Activated CD8-positive, alpha-beta memory T cell treated with anti-CD3 and anti-CD28 coated beads for 1 hour (primary cell): ENCODE data around the gene TBP.
"Not testable (repeated sequence)": the region's sequence is repeated elsewhere in the genome, so short reads cannot be mapped to it uniquely, and the experiment has no call there.

Experiments
- DNase-seq, 2 donors: peaks; one replicate each; pipeline ENCODE4 v3.0.0-alpha.2; 2020; ENCODE audit warnings: low read depth in 1 of 2; ENCODE audit errors: extremely low read depth in 1 of 2

Gene TBP

DNA sequence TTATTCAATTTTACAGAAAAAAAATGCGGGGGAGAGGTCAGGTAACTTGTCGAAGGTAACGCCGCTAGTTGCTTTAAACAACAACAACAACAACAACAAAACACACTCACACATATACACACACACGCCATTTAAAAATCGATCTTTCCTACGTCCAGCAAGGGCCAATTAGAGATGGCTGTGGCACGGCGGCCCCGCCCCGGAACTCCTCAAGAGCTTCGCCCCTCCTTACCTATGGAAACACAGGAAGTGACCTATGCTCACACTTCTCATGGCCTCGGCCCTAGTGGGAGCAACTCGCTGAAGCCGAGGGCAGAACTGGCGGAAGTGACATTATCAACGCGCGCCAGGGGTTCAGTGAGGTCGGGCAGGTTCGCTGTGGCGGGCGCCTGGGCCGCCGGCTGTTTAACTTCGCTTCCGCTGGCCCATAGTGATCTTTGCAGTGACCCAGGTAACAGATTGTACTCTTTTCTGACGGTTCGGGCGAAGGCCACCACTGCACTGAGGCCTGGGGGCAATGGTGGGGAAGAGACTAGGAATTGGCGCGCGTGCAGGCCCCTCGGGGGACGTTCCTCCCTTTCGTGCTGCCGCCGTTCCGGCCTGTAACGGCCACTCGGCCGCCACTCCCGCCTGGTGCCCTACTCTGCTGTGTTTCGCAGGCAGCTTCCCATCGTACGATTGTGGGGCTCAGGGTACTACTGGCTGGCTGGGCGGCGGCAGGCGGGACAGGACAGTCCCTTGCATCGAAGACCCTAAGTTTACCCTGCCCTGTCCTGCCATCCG lies at the start of gene TBP:
Gene TBP (plus strand): TSS at position 357 of the 783 bp plus-strand sequence. CDS start 2,661 bp downstream, outside the sequence.
- DNase-seq = peak; percentile 93 to 95

GRCh38 chr6:170504479-170504878 lies 49.7 kb upstream of the TBP start:
- no peak for DNase-seq

GRCh38 chr6:170505306-170505705 lies 48.9 kb upstream of the TBP start:
- DNase-seq = no peak

DNA sequence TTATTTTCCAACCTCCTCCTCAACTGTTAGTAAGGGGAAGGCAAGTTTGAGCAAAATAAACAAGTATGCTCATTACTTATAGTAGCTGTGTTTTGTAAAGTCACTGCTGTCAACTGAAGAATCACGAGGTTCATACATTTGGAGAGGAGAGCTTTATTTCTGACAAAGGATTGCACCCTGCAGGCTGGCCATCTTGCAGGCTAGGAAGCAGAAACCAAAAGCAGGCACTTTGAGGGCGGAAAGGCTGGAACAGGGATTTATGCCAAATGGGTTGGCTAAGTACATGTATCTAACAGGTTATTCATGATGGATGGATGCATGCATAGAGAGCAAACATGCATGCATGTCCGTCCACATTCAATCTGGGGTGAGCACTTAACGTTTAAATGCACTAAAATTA lies 47.7 kb upstream of the TBP start:
- DNase-seq = no peak

GRCh38 chr6:170507728-170508127 lies 46.4 kb upstream of the TBP start:
- not testable (repeated sequence) for DNase-seq

- DNase-seq = not testable (repeated sequence)
These were observed 45.9 kb upstream of the TBP start for GRCh38 chr6:170508275-170508674.

- DNase-seq = not testable (repeated sequence)
These were observed 45.1 kb upstream of the TBP start for GRCh38 chr6:170508892-170509722.

DNA sequence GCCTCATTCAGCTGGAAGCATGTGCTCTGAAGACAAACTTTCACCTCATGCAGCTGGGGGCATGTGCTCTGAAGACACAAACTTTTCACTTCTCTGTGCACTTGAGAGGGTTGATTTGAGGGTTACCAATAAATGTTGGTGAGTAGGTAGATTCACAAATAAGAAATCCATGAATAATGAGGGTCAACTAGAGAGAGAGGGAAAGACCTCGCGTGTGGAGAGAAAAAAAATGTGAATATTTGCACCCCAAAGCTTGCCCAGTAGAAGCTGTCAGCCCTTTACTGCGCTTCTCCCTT lies 44.5 kb upstream of the TBP start:
- DNase-seq = no peak

- no peak for DNase-seq
These were observed 43.5 kb upstream of the TBP start for GRCh38 chr6:170510631-170511030.

- DNase-seq = no peak
These were observed 41.9 kb upstream of the TBP start for GRCh38 chr6:170512249-170512648.

DNA sequence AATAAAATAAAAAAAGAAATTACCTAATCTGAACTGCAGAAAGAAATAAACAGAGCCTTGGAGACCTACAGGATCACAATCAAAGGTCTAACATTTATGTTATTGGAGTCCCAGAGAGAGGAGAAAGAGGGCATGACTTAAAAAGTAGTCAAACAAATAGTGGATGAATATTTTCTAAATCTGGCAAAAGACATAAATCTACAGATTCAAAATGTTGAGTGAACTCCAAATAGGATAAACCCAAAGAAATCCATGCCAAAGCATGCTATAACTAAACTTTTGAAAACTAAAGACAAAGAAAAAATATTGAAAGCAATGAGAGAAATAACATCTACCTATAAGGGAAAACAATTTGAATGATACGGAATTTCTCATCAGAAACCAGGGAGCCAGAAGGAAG lies 39.3 kb upstream of the TBP start:
- no peak for DNase-seq

DNA sequence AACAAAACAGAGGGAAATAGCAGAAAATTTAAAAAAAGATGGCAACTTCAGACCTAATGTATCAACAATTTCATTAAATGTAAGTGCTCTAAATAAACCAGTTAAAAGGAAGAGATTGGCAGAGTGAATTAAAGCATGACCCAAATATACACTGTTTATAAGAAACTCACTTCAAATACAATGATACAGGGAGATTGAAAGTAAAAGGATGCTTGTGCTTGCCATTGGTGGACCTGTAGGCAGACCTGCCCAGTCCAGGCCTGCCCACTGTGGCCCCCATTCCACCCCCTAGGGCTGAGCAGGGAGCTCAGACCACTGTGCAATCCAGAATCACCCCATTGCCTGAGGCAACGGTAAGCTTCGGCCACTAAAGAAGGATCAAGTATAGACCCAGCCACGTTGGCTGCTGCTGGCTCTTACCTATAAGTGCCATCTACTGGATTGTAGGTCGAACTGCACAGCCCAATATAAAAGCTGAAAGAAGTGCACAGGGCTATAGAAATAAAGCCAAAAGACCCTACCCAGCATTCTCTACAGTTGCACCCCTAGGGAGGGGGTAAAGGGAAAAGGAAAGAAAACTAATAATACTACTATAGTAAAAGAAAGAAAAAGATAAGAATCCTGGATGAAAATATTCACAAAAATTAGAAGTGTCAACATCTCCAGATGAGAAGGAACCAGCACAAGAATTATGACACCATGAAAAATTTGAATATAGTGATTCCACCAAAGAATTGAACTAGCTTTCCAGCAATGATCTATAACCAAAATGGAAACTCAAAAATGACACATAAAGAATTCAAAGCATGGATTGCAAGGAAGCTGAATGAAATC lies 37.2 kb upstream of the TBP start:
- DNase-seq = no peak

GRCh38 chr6:170522565-170523183 lies 31.5 kb upstream of the TBP start:
- no peak for DNase-seq

GRCh38 chr6:170523256-170524171 lies 30.7 kb upstream of the TBP start:
- DNase-seq = no peak

DNA sequence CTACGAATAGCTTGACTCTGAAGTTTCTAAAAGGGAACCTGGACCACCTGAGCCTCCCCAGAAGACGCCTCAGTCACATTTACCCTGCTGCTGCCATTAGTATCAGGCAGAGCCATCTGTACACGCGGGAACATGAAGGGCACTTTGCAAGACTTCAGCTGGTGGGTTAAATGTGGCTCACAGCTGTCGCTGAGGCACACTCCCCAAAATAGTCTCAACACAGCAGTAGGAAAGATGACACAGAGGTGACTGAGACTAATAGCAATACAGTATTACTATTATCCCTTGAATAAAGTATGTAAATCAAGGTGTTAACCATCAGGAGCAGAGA lies 30.0 kb upstream of the TBP start:
- no peak for DNase-seq

DNA sequence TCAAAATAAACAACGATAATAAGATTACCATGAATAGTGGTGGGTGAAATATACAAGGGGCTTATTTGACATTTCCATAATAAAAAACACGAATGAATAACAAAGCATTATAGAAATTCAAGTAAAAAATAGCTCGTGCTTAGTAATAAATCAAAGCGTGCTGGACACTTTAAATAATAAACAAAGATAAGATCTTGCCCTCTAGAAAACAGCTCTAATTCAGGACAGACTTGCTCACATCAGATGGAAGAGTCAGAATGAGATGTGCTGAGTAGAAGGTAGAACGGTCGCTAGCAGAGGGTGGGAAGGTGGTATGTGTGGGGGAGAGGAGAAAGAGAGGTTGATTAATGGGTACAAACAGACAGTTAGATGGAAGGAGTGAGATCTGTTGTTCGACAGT lies 28.4 kb upstream of the TBP start:
- no peak for DNase-seq

- not testable (repeated sequence) for DNase-seq
These were observed 26.2 kb upstream of the TBP start for GRCh38 chr6:170527995-170528394.

- DNase-seq = peak in 1 of 2 donors; percentile 48
These were observed 24.2 kb upstream of the TBP start for GRCh38 chr6:170529839-170530469.

- no peak for DNase-seq
These were observed 21.2 kb upstream of the TBP start for GRCh38 chr6:170532867-170533488.
